ENCODE data around the gene PGK2. TPM values are rescaled to one million over a fixed set of nuclear protein-coding genes. Genes with fewer than 3 reads are reported as not detected.

PGK2 gene
- total and polyA plus RNA-seq, 2 of the 8 experiments (the other 6 are each of a cell fraction or from before 2014, with no cell fraction given) = not detected

DNA sequence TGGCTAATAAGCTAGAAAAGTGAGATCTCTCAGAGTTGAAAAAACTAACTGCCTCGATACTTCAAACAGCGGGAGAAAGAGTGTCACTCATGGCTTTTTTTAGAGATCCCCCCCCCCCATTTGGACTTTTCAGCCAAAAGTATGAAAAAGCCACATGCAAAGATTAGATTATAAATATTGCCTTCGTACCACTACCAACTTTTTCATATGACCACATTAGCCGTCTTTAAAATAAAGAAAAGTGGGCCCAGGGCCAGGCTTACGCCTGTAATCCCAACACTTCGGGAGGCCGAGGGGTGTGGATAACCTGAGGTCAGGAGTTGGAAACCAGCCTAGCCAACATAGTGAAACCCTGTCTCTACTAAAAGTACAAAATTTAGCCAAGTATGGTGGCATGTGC is 4.4 kb downstream of the PGK2 start:
- no peaks in the 10 kb centered on the region; a peak in 1 of 7 replicates for H3K4me1 ChIP-seq (replicated peaks in 1 of 4; ENCODE audit: control insufficient read depth in 3 of 4, insufficient read depth in 4 of 4, low read length in 3 of 4)
- no peak overlapping the region for H4K8ac ChIP-seq (ENCODE audit: extremely low read depth, insufficient read depth, low read length)
- no peak overlapping the region for H3K56ac ChIP-seq (replicated peaks; ENCODE audit: insufficient read length, low read depth, low read length)
- H3K18ac ChIP-seq (ENCODE audit: extremely low read depth, low read length) = no peak overlapping the region
- H4K20me1 ChIP-seq (replicated peaks in 1 of 2; ENCODE audit: control insufficient read depth in 1 of 2, insufficient read depth in 2 of 2, low read length in 2 of 2) = no peaks in the 10 kb centered on the region
- no peak overlapping the region for H2BK12ac ChIP-seq (ENCODE audit: low read depth, low read length)
- H3K27ac ChIP-seq (ENCODE audit: low read depth, low read length) = no peak overlapping the region
- ChIA-PET CTCF (ENCODE audit: partially characterized antibody) (no interaction called here), POLR2A (ENCODE audit: partially characterized antibody) (no interaction called here)
- no peaks in the 10 kb centered on the region for H3K23me2 ChIP-seq (ENCODE audit: low read depth, low read length)
- no peaks in the 10 kb centered on the region for H3K79me2 ChIP-seq (ENCODE audit: control insufficient read depth in 1 of 2, insufficient read depth in 2 of 2, low read length in 2 of 2)
- H3K79me1 ChIP-seq (ENCODE audit: low read depth, low read length) = no peaks in the 10 kb centered on the region
- H3K4ac ChIP-seq (replicated peaks; ENCODE audit: insufficient read length, low read depth, low read length) = no peak overlapping the region
- H2BK5ac ChIP-seq (ENCODE audit: low read depth, low read length) = no peak overlapping the region
- no peak overlapping the region for H3K23ac ChIP-seq (ENCODE audit: insufficient read length)
- H3K9me3 ChIP-seq (ENCODE audit: insufficient read depth in 2 of 2, low read depth in 1 of 2, low read length in 1 of 2) = no peaks in the 10 kb centered on the region
- no peak overlapping the region for H2BK15ac ChIP-seq (ENCODE audit: low read length)
- no peak overlapping the region for H3K4me3 ChIP-seq (ENCODE audit: extremely low read depth in 1 of 4, insufficient read depth in 2 of 4, low read depth in 3 of 4, low read length in 4 of 4)
- H2AFZ ChIP-seq (ENCODE audit: low read length) = no peak overlapping the region
- H3K27me3 ChIP-seq (replicated peaks in 1 of 4; ENCODE audit: control insufficient read depth in 3 of 4, extremely low read depth in 1 of 4, insufficient read depth in 3 of 4, low read length in 3 of 4) = no peaks in the 10 kb centered on the region
- no peak overlapping the region for H3K9ac ChIP-seq (replicated peaks in 1 of 4; ENCODE audit: extremely low read depth in 1 of 4, low read depth in 3 of 4, low read length in 3 of 4)
- no peak overlapping the region for H4K91ac ChIP-seq (replicated peaks; ENCODE audit: insufficient read length, low read length)
- no peaks in the 10 kb centered on the region for H3K36me3 ChIP-seq (ENCODE audit: control insufficient read depth in 2 of 4, insufficient read depth in 4 of 4, low read length in 3 of 4)
- H3K14ac ChIP-seq (ENCODE audit: insufficient read length) = no peak overlapping the region
- no peak for FAIRE-seq
- no peak overlapping the region for H4K5ac ChIP-seq (ENCODE audit: insufficient read length, low read depth, low read length)
- 92% methylated on average over 7 of the region's 7 CpGs; no CpG with 5 or more reads in 1 of the 2 experiments for WGBS, 2 experiments (ENCODE audit: extremely low coverage in 1 of 2, insufficient coverage in 1 of 2, insufficient read length in 1 of 2, insufficient replicate concordance in 2 of 2, low coverage in 1 of 2, low lambda C conversion rate in 2 of 2, missing lambda C conversion rate in 1 of 2)
- no peak overlapping the region for H2BK20ac ChIP-seq (ENCODE audit: low read length)
- no peak overlapping the region for H3K4me2 ChIP-seq (ENCODE audit: insufficient read depth in 1 of 2, low read depth in 2 of 2, low read length in 2 of 2)
- H2BK120ac ChIP-seq (replicated peaks; ENCODE audit: low read depth, low read length) = no peak overlapping the region
- no peak overlapping the region for H2AK5ac ChIP-seq (ENCODE audit: low read depth, low read length)
- DNase-seq (ENCODE audit: low read depth in 1 of 2, low spot score in 2 of 2) = no peak
- no peak for TF ChIP-seq GABPA (IDR thresholded peaks at IDR 0.05; ENCODE audit: borderline replicate concordance, insufficient read depth, low read length)
- TF ChIP-seq SRF (IDR thresholded peaks at IDR 0.05; ENCODE audit: low read depth, low read length) = no peak
- no peak for TF ChIP-seq CTBP2 (IDR thresholded peaks at IDR 0.05; ENCODE audit: borderline replicate concordance, insufficient read depth, insufficient read length, low read length)
- TF ChIP-seq SP2 (IDR thresholded peaks at IDR 0.05; ENCODE audit: low read length) = no peak
- TF ChIP-seq POLR2A (IDR thresholded peaks at IDR 0.05; ENCODE audit: control extremely low read depth in 1 of 2, low read depth in 2 of 2, low read length in 2 of 2) = no peak
- TF ChIP-seq RAD21 (IDR thresholded peaks at IDR 0.05 in 1 of 2, conservative IDR thresholded peaks at IDR 0.05 in 1 of 2; ENCODE audit: low read depth in 2 of 2, low read length in 2 of 2) = no peak
- no peak for TF ChIP-seq RNF2 (IDR thresholded peaks at IDR 0.05; ENCODE audit: borderline replicate concordance, low read depth, low read length, missing control alignments, poor library complexity, severe bottlenecking)
- no peak for TF ChIP-seq RBBP5 (IDR thresholded peaks at IDR 0.05; ENCODE audit: borderline replicate concordance, low read depth, low read length)
- no peak for TF ChIP-seq TAF1 (IDR thresholded peaks at IDR 0.05; ENCODE audit: low read depth, low read length)
- TF ChIP-seq HDAC6 (IDR thresholded peaks at IDR 0.05; ENCODE audit: low read depth, low read length) = no peak
- TF ChIP-seq, protein P1, sequence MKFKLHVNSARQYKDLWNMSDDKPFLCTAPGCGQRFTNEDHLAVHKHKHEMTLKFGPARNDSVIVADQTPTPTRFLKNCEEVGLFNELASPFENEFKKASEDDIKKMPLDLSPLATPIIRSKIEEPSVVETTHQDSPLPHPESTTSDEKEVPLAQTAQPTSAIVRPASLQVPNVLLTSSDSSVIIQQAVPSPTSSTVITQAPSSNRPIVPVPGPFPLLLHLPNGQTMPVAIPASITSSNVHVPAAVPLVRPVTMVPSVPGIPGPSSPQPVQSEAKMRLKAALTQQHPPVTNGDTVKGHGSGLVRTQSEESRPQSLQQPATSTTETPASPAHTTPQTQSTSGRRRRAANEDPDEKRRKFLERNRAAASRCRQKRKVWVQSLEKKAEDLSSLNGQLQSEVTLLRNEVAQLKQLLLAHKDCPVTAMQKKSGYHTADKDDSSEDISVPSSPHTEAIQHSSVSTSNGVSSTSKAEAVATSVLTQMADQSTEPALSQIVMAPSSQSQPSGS (IDR thresholded peaks at IDR 0.05; ENCODE audit: low read length) = no peak
- no peak for TF ChIP-seq CEBPB (IDR thresholded peaks at IDR 0.05; ENCODE audit: low read depth, low read length)

All from H1 (cell line).